C4-2B (cell line): ENCODE results near the gene PRKCI.
"Not testable (repeated sequence)": the region's sequence is repeated elsewhere in the genome, so short reads cannot be mapped to it uniquely, and the experiment has no call there.

Source experiments
- H3K27ac ChIP-seq: fragments of 450-650 bp; 2 replicates; pipeline ENCODE4 v1.5.1; 2017
- ZFX ChIP-seq: fragments of 450-650 bp; IDR thresholded peaks from 2 replicates; pipeline ENCODE4 v1.6.1; 2017
- TF ChIP-seq, protein P1 (sequence below): fragments of 450-650 bp; conservative IDR thresholded peaks from 2 replicates; pipeline ENCODE4 v1.5.1; 2017; ENCODE audit warnings: mild to moderate bottlenecking

PRKCI gene

DNA sequence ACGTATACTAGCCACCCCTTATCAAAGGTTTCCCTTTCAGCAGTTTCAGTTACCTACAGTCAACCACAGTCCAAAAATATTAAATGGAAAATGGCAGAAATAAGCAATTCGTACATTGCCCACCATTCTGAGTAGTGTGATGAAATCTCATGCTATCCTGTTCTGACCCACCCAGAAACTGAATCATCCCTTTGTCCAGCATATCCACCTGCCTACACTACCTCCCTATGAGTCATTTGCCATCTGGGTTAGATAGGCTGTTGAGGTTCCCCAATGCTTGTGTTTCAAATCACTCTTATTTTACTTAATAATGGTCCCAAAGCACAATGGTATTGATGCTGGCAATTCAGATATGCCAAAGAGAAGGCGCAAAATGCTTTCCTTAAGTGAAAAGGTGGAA lies 25.4 kb upstream of the PRKCI start:
- H3K27ac ChIP-seq: no peak overlapping the region
- no peak for TF ChIP-seq ZFX
- TF ChIP-seq, protein P1, sequence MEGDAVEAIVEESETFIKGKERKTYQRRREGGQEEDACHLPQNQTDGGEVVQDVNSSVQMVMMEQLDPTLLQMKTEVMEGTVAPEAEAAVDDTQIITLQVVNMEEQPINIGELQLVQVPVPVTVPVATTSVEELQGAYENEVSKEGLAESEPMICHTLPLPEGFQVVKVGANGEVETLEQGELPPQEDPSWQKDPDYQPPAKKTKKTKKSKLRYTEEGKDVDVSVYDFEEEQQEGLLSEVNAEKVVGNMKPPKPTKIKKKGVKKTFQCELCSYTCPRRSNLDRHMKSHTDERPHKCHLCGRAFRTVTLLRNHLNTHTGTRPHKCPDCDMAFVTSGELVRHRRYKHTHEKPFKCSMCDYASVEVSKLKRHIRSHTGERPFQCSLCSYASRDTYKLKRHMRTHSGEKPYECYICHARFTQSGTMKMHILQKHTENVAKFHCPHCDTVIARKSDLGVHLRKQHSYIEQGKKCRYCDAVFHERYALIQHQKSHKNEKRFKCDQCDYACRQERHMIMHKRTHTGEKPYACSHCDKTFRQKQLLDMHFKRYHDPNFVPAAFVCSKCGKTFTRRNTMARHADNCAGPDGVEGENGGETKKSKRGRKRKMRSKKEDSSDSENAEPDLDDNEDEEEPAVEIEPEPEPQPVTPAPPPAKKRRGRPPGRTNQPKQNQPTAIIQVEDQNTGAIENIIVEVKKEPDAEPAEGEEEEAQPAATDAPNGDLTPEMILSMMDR: no peak

- no peak overlapping the region for H3K27ac ChIP-seq
- TF ChIP-seq ZFX: no peak
- TF ChIP-seq, protein P1: no peak
Observed at GRCh38 chr3:170200987-170201386, 21.2 kb upstream of the PRKCI start.

GRCh38 chr3:170201527-170201926 lies 20.7 kb upstream of the PRKCI start:
- TF ChIP-seq ZFX: no peak
- TF ChIP-seq, protein P1: no peak
- no peak overlapping the region for H3K27ac ChIP-seq

DNA sequence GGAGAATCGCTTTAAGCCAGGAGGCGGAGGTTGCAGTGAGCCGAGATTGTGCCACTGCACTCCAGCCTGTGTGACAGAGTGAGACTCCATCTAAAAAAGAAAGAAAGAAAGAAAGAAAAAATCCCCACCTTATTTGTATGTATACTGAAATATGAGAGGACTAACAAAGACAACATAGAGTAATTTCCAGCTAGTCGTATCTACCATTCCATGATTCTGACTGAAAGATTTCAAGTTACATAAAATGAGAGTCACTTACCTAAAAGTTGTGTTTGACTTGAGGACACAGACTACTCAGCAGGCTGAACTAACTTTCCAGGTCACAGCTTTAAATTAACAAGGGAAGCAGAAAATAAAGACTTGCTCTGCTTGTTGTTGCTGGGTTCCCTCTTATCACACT lies 18.8 kb upstream of the PRKCI start:
- H3K27ac ChIP-seq: no peak overlapping the region
- TF ChIP-seq, protein P1: no peak
- no peak for TF ChIP-seq ZFX

DNA sequence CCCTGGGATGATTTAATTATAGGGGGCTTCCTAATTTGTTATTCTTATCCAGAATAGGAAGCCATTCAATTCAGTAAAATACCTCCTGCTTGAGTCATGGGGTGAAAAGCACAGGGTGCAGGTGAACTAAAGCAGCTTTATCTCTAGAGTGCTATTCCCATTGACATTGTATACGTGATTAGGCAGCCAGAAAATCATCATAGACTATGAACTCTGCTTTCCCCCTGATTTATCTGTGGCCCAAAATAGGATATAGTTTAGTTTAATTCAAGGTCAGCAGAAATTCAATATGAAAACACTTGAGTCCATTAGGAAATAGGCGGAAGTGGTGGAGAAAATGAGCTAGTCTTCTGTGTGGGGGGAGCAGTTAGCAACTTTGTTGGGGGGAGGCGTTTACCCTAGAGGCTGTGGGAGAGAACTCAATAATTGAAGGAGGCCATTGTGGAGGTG lies 18.2 kb upstream of the PRKCI start:
- TF ChIP-seq ZFX: no peak
- TF ChIP-seq, protein P1: no peak

GRCh38 chr3:170204509-170204908 lies 17.7 kb upstream of the PRKCI start:
- no peak for TF ChIP-seq ZFX
- TF ChIP-seq, protein P1: no peak
- H3K27ac ChIP-seq: no peak overlapping the region

More for the DNA sequence above, 18.2 kb upstream of the PRKCI start:
- H3K27ac ChIP-seq: no peak overlapping the region

DNA sequence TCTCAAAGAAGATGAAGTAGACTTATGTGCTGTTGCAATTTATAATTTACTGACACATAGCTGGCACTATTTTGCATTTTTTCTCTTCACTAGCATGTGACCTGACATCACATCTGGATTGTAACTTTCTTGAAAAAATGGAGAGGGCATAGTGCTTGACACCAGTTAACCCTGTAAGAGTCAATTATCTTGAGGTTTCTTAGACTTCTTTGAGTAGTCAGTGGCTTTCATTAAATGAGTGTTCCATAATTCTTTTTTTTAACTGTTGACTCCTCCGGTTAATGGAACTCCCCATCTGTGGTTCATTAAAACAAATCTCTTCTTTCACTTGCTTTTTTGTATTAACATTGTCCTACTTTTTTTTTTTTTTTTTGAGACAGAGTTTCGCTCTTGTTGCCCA lies 16.9 kb upstream of the PRKCI start:
- TF ChIP-seq, protein P1: no peak
- no peak for TF ChIP-seq ZFX
- H3K27ac ChIP-seq: no peak overlapping the region

- not testable (repeated sequence) for H3K27ac ChIP-seq
Observed at GRCh38 chr3:170206164-170206762, 16.0 kb upstream of the PRKCI start.
